Suppressor macrophage treated with lipopolysaccharide for 4 hours (primary cell): ENCODE measurements around the gene VAMP3.

Experiments used
- DNase-seq: peaks from one replicate; pipeline ENCODE4 v3.0.0-alpha.2; 2020

Gene VAMP3

DNA sequence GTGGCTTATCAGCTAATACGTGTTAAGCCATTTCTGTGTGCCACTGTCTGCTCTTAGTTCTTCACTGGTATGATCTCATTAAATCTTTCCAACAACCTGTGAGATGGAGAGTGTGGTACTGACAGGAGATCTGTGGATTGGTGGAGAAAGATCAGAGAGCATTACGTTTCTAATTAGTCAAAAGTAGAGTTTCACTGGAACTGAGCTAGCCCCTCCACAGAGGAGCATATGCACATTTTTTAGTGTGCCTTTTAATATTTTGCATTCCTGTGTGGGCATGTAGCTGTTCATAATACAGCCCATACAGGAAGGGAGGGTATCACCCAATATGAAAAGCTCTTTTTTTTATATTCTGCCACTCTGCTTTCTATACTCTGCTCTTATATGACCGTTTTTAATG is 50.2 kb downstream of the VAMP3 start:
- DNase-seq = no peak

DNA sequence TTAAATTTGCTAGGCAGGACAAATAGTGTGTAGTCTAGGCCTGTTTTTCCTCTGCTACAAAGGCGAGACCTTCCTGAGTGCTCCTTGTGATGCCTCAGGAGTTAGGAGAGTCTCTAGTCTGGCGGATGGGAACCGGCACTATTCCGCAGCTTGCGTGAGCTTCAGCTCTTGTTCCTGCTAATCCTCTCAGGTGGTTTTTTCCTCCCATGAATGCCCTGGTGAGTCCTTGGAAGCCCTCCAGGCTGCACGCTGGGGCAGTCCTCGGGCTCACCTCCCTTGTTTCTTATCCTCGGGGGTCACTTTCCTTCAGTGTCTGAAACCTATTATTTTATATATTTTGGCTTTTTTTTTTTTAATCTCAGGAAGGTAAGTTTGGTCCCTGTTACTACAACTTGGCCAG is 53.6 kb downstream of the VAMP3 start:
- DNase-seq = no peak

DNA sequence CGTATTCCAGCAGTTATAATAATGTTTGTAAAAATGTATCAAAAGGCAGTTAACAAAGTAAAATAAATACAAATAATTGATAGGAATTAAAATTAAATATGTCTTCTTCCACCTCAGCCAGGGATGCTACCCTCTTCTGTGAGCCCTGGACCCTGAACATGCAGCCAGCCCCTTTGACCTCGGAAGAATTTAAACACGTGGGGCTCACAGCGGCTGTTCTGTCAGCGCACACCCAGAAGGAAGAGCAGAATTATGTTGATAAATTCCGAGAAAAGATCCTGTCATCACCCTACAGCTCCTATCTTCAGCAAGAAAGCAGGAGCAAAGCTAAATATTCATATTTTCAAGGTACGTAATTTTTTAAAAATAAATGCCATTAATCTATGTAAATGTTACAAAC is 55.3 kb downstream of the VAMP3 start:
- no peak for DNase-seq

DNA sequence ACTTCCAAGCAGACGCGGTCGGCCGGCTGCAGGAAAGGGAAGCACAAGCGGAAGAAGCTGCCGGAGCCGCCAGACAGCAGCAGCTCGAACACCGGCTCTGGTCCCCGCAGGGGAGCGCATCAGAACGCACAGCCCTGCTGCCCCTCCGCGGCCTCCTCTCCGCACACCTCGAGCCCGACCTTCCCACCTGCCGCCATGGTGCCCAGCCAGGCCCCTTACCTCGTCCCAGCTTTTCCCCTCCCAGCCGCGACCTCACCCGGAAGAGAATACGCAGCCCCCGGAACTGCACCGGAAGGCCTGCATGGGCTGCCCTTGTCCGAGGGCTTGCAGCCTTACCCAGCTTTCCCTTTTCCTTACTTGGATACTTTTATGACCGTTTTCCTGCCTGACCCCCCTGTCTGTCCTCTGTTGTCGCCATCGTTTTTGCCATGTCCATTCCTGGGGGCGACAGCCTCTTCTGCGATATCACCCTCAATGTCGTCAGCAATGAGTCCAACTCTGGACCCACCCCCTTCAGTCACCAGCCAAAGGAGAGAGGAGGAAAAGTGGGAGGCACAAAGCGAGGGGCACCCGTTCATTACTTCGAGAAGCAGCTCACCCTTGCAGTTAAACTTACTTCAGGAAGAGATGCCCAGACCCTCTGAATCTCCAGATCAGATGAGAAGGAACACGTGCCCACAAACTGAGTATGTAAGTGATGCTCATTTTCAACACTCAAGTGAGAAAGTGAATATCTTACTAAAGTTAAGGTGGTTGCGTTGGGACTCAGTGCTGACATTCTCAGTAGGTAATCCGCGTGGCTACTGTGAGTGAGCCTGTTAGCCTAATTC is 56.2 kb downstream of the VAMP3 start:
- peak; percentile 32 for DNase-seq
